Bronchial epithelial cell (primary cell): ENCODE data around the gene TOM1L2. TPM values are rescaled to one million over a fixed set of nuclear protein-coding genes. Genes with fewer than 3 reads are reported as not detected.

ENCODE experiments used
- DNase-seq: peaks from one replicate; pipeline ENCODE4 v3.0.0-alpha.2; 2010; ENCODE audit warnings: low read depth
- FAIRE-seq: peaks from 2 replicates; lab custom pipeline; 2011; peaks lifted over from hg19 to GRCh38; lab: Jason Lieb, UNC
- H3K27me3 ChIP-seq: 2 replicates; pipeline ENCODE4 v1.5.1; 2011; ENCODE audit warnings: low read length; ENCODE audit not compliant: control insufficient read depth, insufficient read depth
- H3K36me3 ChIP-seq: 2 replicates; pipeline ENCODE4 v1.5.1; 2011; ENCODE audit warnings: low read length; ENCODE audit not compliant: control insufficient read depth, insufficient read depth
- H3K4me3 ChIP-seq: 2 replicates; pipeline ENCODE4 v1.5.1; 2011; ENCODE audit warnings: mild to moderate bottlenecking, low read depth, low read length, control low read depth
- total RNA-seq: library from RNA; depleted of rRNA; stranded (reverse); fragments of >200 nt; gene quantifications from 2 replicates; pipeline ENCODE4 v1.2.1, GENCODE V29; 2014
- TF ChIP-seq, protein P1 (sequence below): IDR thresholded peaks from 2 replicates; pipeline ENCODE4 v1.5.1; 2011; ENCODE audit warnings: mild to moderate bottlenecking, moderate library complexity, low read length, control low read depth, inconsistent platforms; ENCODE audit not compliant: insufficient read depth, severe bottlenecking

TOM1L2 gene
- total RNA-seq, 1 donor from 2014 or later = 12.4 TPM

- no peak for FAIRE-seq
- Histone ChIP-seq H3K4me3 (no peak overlapping the region), H3K27me3 (no peaks in the 10 kb centered on the region), H3K36me3 (peaks cover 5% of the 10 kb centered on the region)
- TF ChIP-seq, protein P1, sequence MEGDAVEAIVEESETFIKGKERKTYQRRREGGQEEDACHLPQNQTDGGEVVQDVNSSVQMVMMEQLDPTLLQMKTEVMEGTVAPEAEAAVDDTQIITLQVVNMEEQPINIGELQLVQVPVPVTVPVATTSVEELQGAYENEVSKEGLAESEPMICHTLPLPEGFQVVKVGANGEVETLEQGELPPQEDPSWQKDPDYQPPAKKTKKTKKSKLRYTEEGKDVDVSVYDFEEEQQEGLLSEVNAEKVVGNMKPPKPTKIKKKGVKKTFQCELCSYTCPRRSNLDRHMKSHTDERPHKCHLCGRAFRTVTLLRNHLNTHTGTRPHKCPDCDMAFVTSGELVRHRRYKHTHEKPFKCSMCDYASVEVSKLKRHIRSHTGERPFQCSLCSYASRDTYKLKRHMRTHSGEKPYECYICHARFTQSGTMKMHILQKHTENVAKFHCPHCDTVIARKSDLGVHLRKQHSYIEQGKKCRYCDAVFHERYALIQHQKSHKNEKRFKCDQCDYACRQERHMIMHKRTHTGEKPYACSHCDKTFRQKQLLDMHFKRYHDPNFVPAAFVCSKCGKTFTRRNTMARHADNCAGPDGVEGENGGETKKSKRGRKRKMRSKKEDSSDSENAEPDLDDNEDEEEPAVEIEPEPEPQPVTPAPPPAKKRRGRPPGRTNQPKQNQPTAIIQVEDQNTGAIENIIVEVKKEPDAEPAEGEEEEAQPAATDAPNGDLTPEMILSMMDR = no peak
- no peak for DNase-seq
These were observed 105.8 kb downstream of the TOM1L2 start for GRCh38 chr17:17866425-17866824.

- TF ChIP-seq, protein P1 = no peak
- FAIRE-seq (no peak), DNase-seq (no peak)
- Histone ChIP-seq H3K36me3 (peaks cover 5% of the 10 kb centered on the region), H3K27me3 (no peaks in the 10 kb centered on the region), H3K4me3 (no peak overlapping the region)
These were observed 107.2 kb downstream of the TOM1L2 start for GRCh38 chr17:17865035-17865434.

DNA sequence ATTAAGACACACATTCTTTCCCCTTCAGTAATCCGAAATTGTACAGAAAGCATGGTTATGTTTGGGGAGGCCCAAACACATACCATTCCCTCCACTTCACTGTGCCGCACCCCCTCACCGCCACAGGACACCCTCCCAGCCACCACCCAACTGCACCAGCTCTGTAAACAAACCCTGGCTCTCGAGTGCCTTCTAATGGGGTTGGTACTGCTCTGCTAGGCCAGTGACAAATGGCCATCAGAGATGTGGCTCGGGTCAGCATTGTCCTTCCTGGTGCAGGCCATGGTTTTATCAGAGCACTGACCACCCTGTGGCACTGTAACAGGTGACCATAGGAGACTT is 111.5 kb downstream of the TOM1L2 start:
- FAIRE-seq (peak; percentile 72), DNase-seq (no peak)
- Histone ChIP-seq H3K36me3 (peaks cover 2% of the 10 kb centered on the region), H3K4me3 (no peak overlapping the region), H3K27me3 (no peaks in the 10 kb centered on the region)
- TF ChIP-seq, protein P1 = no peak

DNA sequence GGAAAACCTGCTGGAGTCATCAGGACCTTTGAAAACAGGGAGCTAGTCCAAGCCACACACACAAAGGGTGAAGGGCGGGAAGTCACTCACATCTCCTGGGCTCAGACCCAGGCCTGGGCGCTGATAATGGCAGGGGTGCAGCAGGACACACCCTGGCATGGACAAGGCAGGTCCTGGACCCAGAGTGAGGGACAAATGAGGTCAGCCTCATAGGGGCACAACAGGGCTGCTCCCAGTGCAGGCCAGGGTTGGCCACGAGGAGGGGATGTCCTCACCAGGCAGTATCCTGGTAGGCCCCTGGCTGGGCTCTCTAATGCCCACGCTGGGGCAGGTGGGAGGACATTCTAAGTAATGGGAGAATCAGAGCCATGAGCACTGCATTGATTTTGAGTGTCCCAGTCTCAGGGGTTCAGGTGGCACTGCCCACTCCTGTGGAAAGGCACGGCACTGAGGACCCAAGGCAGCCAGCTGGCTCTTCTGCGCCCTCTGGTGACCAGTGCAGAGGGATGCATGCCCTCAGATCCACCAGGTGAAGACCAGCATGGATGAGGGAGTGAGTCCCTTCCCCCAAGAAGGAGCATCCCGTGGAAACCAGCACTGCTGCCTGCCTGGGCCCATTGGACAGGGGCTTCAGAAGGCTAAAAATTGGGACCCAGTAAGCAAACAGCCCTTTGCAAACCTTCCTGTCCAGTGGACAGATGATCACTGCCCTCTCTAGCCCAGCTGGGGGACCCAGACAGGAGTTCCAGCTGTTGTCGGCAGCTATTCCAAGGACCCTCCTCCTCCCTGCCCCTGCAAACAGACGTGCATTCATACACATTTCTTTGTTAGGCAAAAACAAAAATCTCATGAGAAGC is 112.1 kb downstream of the TOM1L2 start:
- FAIRE-seq = no peak
- H3K4me3 ChIP-seq = no peak overlapping the region
- peak; percentile 47 for DNase-seq
- TF ChIP-seq, protein P1 = peak; percentile 98
- H3K27me3 ChIP-seq = no peaks in the 10 kb centered on the region
- H3K36me3 ChIP-seq = peaks cover 2% of the 10 kb centered on the region

DNA sequence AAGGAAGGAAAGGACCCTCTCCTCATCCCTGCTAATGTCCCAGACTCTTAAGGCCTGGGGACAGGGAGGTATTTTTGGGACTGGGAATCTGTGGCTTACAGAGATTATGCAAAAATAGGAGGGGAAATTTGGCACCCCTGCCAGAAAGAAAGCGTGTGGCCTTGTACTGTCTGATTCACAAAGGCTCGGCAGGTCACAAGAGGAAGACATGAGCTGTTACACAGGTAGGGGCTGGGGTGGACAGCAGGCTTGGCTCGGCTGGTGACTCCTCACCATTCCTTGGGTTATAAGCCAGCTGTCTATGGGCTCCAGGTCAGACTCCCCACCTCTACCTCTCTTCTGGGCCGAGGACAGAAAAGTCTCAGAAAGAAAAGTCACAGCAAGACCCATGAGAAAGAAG is 114.7 kb downstream of the TOM1L2 start:
- Histone ChIP-seq H3K4me3 (no peak overlapping the region), H3K36me3 (peaks cover 4% of the 10 kb centered on the region), H3K27me3 (no peaks in the 10 kb centered on the region)
- TF ChIP-seq, protein P1 = no peak
- DNase-seq (no peak), FAIRE-seq (no peak)
